H9 (cell line): ENCODE measurements around the gene SERPINE2. TPM values are rescaled to one million over a fixed set of nuclear protein-coding genes. Genes with fewer than 3 reads are reported as not detected.

Source experiments
- DNase-seq: peaks from one replicate; pipeline ENCODE4 v3.0.0-alpha.2; 2017
- H2AFZ ChIP-seq: one replicate; pipeline ENCODE4 v1.6.1; 2013; ENCODE audit warnings: mild to moderate bottlenecking, low read length, control low read depth, moderate library complexity
- H2AK5ac ChIP-seq: 2 replicates; pipeline ENCODE4 v1.6.1; 2013; ENCODE audit warnings: low read length, control low read depth, mixed read lengths; ENCODE audit not compliant: insufficient read length
- H2BK120ac ChIP-seq: one replicate; pipeline ENCODE4 v1.6.1; 2013; ENCODE audit warnings: low read depth, mild to moderate bottlenecking, low read length, control low read depth, inconsistent platforms; ENCODE audit not compliant: poor library complexity, severe bottlenecking
- H2BK12ac ChIP-seq: 2 replicates; pipeline ENCODE4 v1.6.1; 2013; ENCODE audit warnings: low read length, control low read depth, mixed read lengths, low read depth; ENCODE audit not compliant: insufficient read length
- H2BK15ac ChIP-seq: 2 replicates; pipeline ENCODE4 v1.6.1; 2013; ENCODE audit warnings: low read depth, low read length, control low read depth
- H2BK20ac ChIP-seq: one replicate; pipeline ENCODE4 v1.6.1; 2013; ENCODE audit warnings: low read depth, mild to moderate bottlenecking, low read length, control low read depth, inconsistent platforms; ENCODE audit not compliant: poor library complexity, severe bottlenecking
- H2BK5ac ChIP-seq: 2 replicates; pipeline ENCODE4 v1.6.1; 2013; ENCODE audit warnings: low read length, control low read depth, mixed read lengths; ENCODE audit not compliant: insufficient read length
- H3K14ac ChIP-seq: 2 replicates; pipeline ENCODE4 v1.6.1; 2013; ENCODE audit warnings: low read length, control low read depth; ENCODE audit not compliant: insufficient read depth
- H3K18ac ChIP-seq: 2 replicates; pipeline ENCODE4 v1.6.1; 2013; ENCODE audit warnings: low read depth, mild to moderate bottlenecking, mixed read lengths, low read length, control low read depth; ENCODE audit not compliant: insufficient read length
- H3K23ac ChIP-seq: 2 replicates; pipeline ENCODE4 v1.6.1; 2013; ENCODE audit warnings: low read length, control low read depth, mixed read lengths, low read depth; ENCODE audit not compliant: insufficient read length
- H3K23me2 ChIP-seq: 2 replicates; pipeline ENCODE4 v1.6.1; 2013; ENCODE audit warnings: low read depth, mild to moderate bottlenecking, mixed read lengths, low read length, control low read depth; ENCODE audit not compliant: insufficient read length, poor library complexity, severe bottlenecking
- H3K27ac ChIP-seq: 2 replicates; pipeline ENCODE4 v1.5.1; 2013; ENCODE audit warnings: low read length, control low read depth, mixed read lengths, low read depth; ENCODE audit not compliant: insufficient read length
- H3K27me3 ChIP-seq: 2 replicates; pipeline ENCODE4 v1.6.1; 2013; ENCODE audit warnings: low read length, control low read depth, inconsistent platforms; ENCODE audit not compliant: insufficient read depth
- H3K4ac ChIP-seq: 2 replicates; pipeline ENCODE4 v1.6.1; 2013; ENCODE audit warnings: low read depth, mild to moderate bottlenecking, control low read depth, inconsistent platforms, low read length, moderate library complexity
- H3K4me1 ChIP-seq: 2 replicates; pipeline ENCODE4 v1.6.1; 2013; ENCODE audit warnings: low read length, control low read depth, inconsistent platforms; ENCODE audit not compliant: insufficient read depth
- H3K4me2 ChIP-seq: 2 replicates; pipeline ENCODE4 v1.6.1; 2013; ENCODE audit warnings: low read length, control low read depth, mixed read lengths; ENCODE audit not compliant: insufficient read length, insufficient read depth
- H3K56ac ChIP-seq: 2 replicates; pipeline ENCODE4 v1.6.1; 2013; ENCODE audit warnings: low read depth, mild to moderate bottlenecking, mixed read lengths, low read length, control low read depth; ENCODE audit not compliant: insufficient read length
- H3K79me1 ChIP-seq: 2 replicates; pipeline ENCODE4 v1.6.1; 2013; ENCODE audit warnings: low read depth, mild to moderate bottlenecking, moderate library complexity, low read length, control low read depth, inconsistent platforms; ENCODE audit not compliant: insufficient read depth, poor library complexity, severe bottlenecking
- H3K79me2 ChIP-seq: 2 replicates; pipeline ENCODE4 v1.6.1; 2013; ENCODE audit warnings: low read length, control low read depth, inconsistent platforms; ENCODE audit not compliant: insufficient read depth
- H3K9ac ChIP-seq: 2 replicates; pipeline ENCODE4 v1.6.1; 2013; ENCODE audit warnings: low read length, control low read depth, mixed read lengths; ENCODE audit not compliant: insufficient read length; ENCODE audit errors: extremely low read depth
- H3K9me3 ChIP-seq: one replicate; pipeline ENCODE4 v1.6.1; 2013; ENCODE audit warnings: low read depth, low read length, inconsistent platforms; ENCODE audit not compliant: control insufficient read depth
- H3T11ph ChIP-seq: one replicate; pipeline ENCODE4 v1.6.1; 2013; ENCODE audit warnings: mild to moderate bottlenecking, low read length, control low read depth, inconsistent platforms
- H4K20me1 ChIP-seq: one replicate; pipeline ENCODE4 v1.6.1; 2013; ENCODE audit not compliant: control insufficient read depth, insufficient read length, insufficient read depth
- H4K5ac ChIP-seq: 2 replicates; pipeline ENCODE4 v1.6.1; 2013; ENCODE audit warnings: low read depth, mild to moderate bottlenecking, mixed read lengths, low read length, control low read depth; ENCODE audit not compliant: insufficient read length
- H4K8ac ChIP-seq: replicated peaks from 2 replicates; pipeline ENCODE4 v1.6.1; 2013; ENCODE audit warnings: low read length, control low read depth, mixed read lengths, low read depth; ENCODE audit not compliant: insufficient read length
- H4K91ac ChIP-seq: 2 replicates; pipeline ENCODE4 v1.6.1; 2013; ENCODE audit warnings: low read depth, mild to moderate bottlenecking, moderate library complexity, mixed read lengths, low read length, control low read depth; ENCODE audit not compliant: insufficient read length
- H3K27ac Mint-ChIP-seq, 3 experiments: 2 replicates in 2 of 3; 3 replicates in 1 of 3; pipeline ENCODE4 v1.8.0; 2020 to 2021; ENCODE audit warnings: mixed read lengths in 3 of 3, mild to moderate bottlenecking in 1 of 3, moderate library complexity in 1 of 3
- H3K27me3 Mint-ChIP-seq: 2 replicates; pipeline ENCODE4 v1.8.0; 2021; ENCODE audit warnings: low read depth, mild to moderate bottlenecking, moderate library complexity, mixed read lengths
- H3K36me3 Mint-ChIP-seq, 3 experiments: 2 replicates in 2 of 3; 3 replicates in 1 of 3; pipeline ENCODE4 v1.8.0; 2020 to 2021; ENCODE audit warnings: low read depth in 3 of 3, mixed read lengths in 3 of 3; ENCODE audit not compliant: insufficient read depth in 1 of 3
- H3K4me1 Mint-ChIP-seq, 2 experiments: 2 replicates each; pipeline ENCODE4 v1.8.0; 2020; ENCODE audit warnings: mixed read lengths in 2 of 2
- H3K4me3 Mint-ChIP-seq, 2 experiments: 2 replicates in 1 of 2; 3 replicates in 1 of 2; pipeline ENCODE4 v1.8.0; 2020 to 2021; ENCODE audit warnings: mild to moderate bottlenecking in 2 of 2, mixed read lengths in 2 of 2, moderate library complexity in 1 of 2
- H3K9me3 Mint-ChIP-seq, 2 experiments: 2 replicates in 1 of 2; 3 replicates in 1 of 2; pipeline ENCODE4 v1.8.0; 2020; ENCODE audit warnings: mild to moderate bottlenecking in 2 of 2, mixed read lengths in 2 of 2, moderate library complexity in 1 of 2
- CTCF ChIP-seq: fragments of 200-600 bp; sonication (generic); conservative IDR thresholded peaks from 3 replicates; pipeline ENCODE4 v1.8.0; 2021; ENCODE audit warnings: antibody characterized with exemption, mild to moderate bottlenecking
- WGBS: extraction: QIAGEN DNeasy Blood & Tissue Kit; methylation state at CpG from one replicate; pipeline ENCODE4 v1.1.7; 2013; ENCODE audit warnings: missing lambda C conversion rate, low lambda C conversion rate, mixed read lengths; ENCODE audit not compliant: insufficient read length; ENCODE audit errors: extremely low coverage; 5-methylcytosine and 5-hydroxymethylcytosine counted together
- total RNA-seq: library from RNA; stranded (reverse); gene quantifications from 2 replicates; pipeline ENCODE4 v1.2.1, GENCODE V29; 2021

The SERPINE2 gene
- total RNA-seq, 1 experiment from 2014 or later: 40.0 TPM

- no peak overlapping the region for H3K9ac ChIP-seq
- no peak overlapping the region for H2BK12ac ChIP-seq
- no peak for DNase-seq
- Mint-ChIP-seq H3K27ac (no peak overlapping the region), H3K4me1 (peaks cover 0 to 6% of the 10 kb centered on the region in 2 experiments; a peak in 2 of 4 replicates), H3K4me3 (no peak overlapping the region), H3K9me3 (no peaks in the 10 kb centered on the region), H3K36me3 (no peaks in the 10 kb centered on the region), H3K27me3 (no peaks in the 10 kb centered on the region; the same call in 1 of the 2 replicates)
- H4K5ac ChIP-seq: no peak overlapping the region
- no peaks in the 10 kb centered on the region for H3K9me3 ChIP-seq
- no peak overlapping the region for H3K4ac ChIP-seq
- H4K20me1 ChIP-seq: no peaks in the 10 kb centered on the region
- no CpG with 5 or more reads among the region's 2 CpGs for WGBS
- no peak overlapping the region for H3K14ac ChIP-seq
- H4K91ac ChIP-seq: no peak overlapping the region
- H3K56ac ChIP-seq: no peak overlapping the region
- no peak overlapping the region for H4K8ac ChIP-seq
- no peak overlapping the region for H3T11ph ChIP-seq
- H3K27ac ChIP-seq: no peak overlapping the region
- H3K79me2 ChIP-seq: no peaks in the 10 kb centered on the region
- H2BK20ac ChIP-seq: no peak overlapping the region
- no peaks in the 10 kb centered on the region for H3K79me1 ChIP-seq
- no peak overlapping the region for H2AFZ ChIP-seq
- H3K4me2 ChIP-seq: no peak overlapping the region
- no peak for TF ChIP-seq CTCF
- no peak overlapping the region for H2BK15ac ChIP-seq
- no peak overlapping the region for H2BK5ac ChIP-seq
- no peak overlapping the region for H3K23ac ChIP-seq
- no peak overlapping the region for H3K18ac ChIP-seq
- no peak overlapping the region for H2BK120ac ChIP-seq
- no peaks in the 10 kb centered on the region for H3K27me3 ChIP-seq
- no peak overlapping the region for H2AK5ac ChIP-seq
- H3K4me1 ChIP-seq: no peaks in the 10 kb centered on the region; the same call in 1 of the 2 replicates
- no peaks in the 10 kb centered on the region for H3K23me2 ChIP-seq
Observed at GRCh38 chr2:224085246-224085645, 46.2 kb upstream of the SERPINE2 start.
